Mammary epithelial cell (primary cell): ENCODE measurements around the gene TH.

Source experiments
- CTCF ChIP-seq, 2 donors: IDR thresholded peaks in 1 of 2; conservative IDR thresholded peaks in 1 of 2; 2 replicates each; pipeline ENCODE4 v1.5.1; 2011 to 2012; ENCODE audit warnings: inconsistent platforms in 2 of 2, low read length in 2 of 2, mild to moderate bottlenecking in 2 of 2, control low read depth in 1 of 2, low read depth in 1 of 2; ENCODE audit not compliant: insufficient read depth in 1 of 2; ENCODE audit errors: extremely low read depth in 1 of 2
- EZH2 ChIP-seq: IDR thresholded peaks from 2 replicates; pipeline ENCODE4 v1.6.1; 2012; ENCODE audit warnings: low read length, inconsistent platforms, borderline replicate concordance

GRCh38 chr11:2127482-2128129 is 44.0 kb downstream of the TH start:
- no peak for TF ChIP-seq CTCF (conservative IDR thresholded peaks at IDR 0.05 in 1 of 2, IDR thresholded peaks at IDR 0.05 in 1 of 2; ENCODE audit: extremely low read depth in 1 of 2, insufficient read depth in 1 of 2, low read depth in 1 of 2, low read length in 2 of 2)
- TF ChIP-seq EZH2, result no peak
